H1 (cell line): ENCODE measurements around the gene MKLN1. TPM values are rescaled to one million over a fixed set of nuclear protein-coding genes. Genes with fewer than 3 reads are reported as not detected.

ENCODE experiments used
- CTCF ChIA-PET: fragments of 300-600 bp; sonication (Branson Sonifier 250); formaldehyde crosslinking; loops from one replicate; lab custom pipeline; 2021; ENCODE audit not compliant: partially characterized antibody; lab: Charles Lee
- POLR2A ChIA-PET: fragments of 300-600 bp; sonication (Branson Sonifier 250); formaldehyde crosslinking; loops from one replicate; lab custom pipeline; 2021; ENCODE audit warnings: inconsistent platforms; ENCODE audit not compliant: partially characterized antibody; lab: Charles Lee
- DNase-seq, 2 experiments: peaks; one replicate each; pipeline versions ENCODE4 v3.0.0 to v3.0.0-alpha.2; 2010 to 2022; ENCODE audit warnings: low spot score in 2 of 2, low read depth in 1 of 2, mixed read lengths in 1 of 2
- FAIRE-seq: peaks from 2 replicates; lab custom pipeline; 2011; peaks lifted over from hg19 to GRCh38; lab: Jason Lieb, UNC
- H2AFZ ChIP-seq: 2 replicates; pipeline ENCODE4 v1.8.1; 2012; ENCODE audit warnings: low read length, inconsistent platforms
- H2AK5ac ChIP-seq: 2 replicates; pipeline ENCODE4 v1.6.1; 2013; ENCODE audit warnings: low read depth, low read length
- H2BK120ac ChIP-seq: replicated peaks from 2 replicates; pipeline ENCODE3; 2013; ENCODE audit warnings: low read depth, low read length, inconsistent platforms
- H2BK12ac ChIP-seq: 2 replicates; pipeline ENCODE4 v1.6.1; 2013; ENCODE audit warnings: low read depth, low read length
- H2BK15ac ChIP-seq: 2 replicates; pipeline ENCODE4 v1.6.1; 2013; ENCODE audit warnings: low read length
- H2BK20ac ChIP-seq: 2 replicates; pipeline ENCODE4 v1.6.1; 2013; ENCODE audit warnings: low read length
- H2BK5ac ChIP-seq: 2 replicates; pipeline ENCODE4 v1.6.1; 2013; ENCODE audit warnings: low read depth, low read length
- H3K14ac ChIP-seq: 2 replicates; pipeline ENCODE4 v1.6.1; 2013; ENCODE audit warnings: inconsistent platforms; ENCODE audit not compliant: insufficient read length
- H3K18ac ChIP-seq: 2 replicates; pipeline ENCODE4 v1.6.1; 2013; ENCODE audit warnings: low read length; ENCODE audit errors: extremely low read depth
- H3K23ac ChIP-seq: 2 replicates; pipeline ENCODE4 v1.6.1; 2013; ENCODE audit warnings: inconsistent platforms; ENCODE audit not compliant: insufficient read length
- H3K23me2 ChIP-seq: 2 replicates; pipeline ENCODE4 v1.6.1; 2013; ENCODE audit warnings: low read depth, low read length
- H3K27ac ChIP-seq: 2 replicates; pipeline ENCODE4 v1.6.1; 2011; ENCODE audit warnings: low read depth, low read length, inconsistent platforms
- H3K27me3 ChIP-seq, 4 experiments: replicated peaks in 1 of 4; 1 replicate in 1 of 4; 2 replicates in 3 of 4; pipeline versions ENCODE4 v1.6.1 to v1.8.1; 2011 to 2013; ENCODE audit warnings: low read length in 3 of 4, mild to moderate bottlenecking in 3 of 4, inconsistent platforms in 2 of 4, mixed read lengths in 2 of 4, moderate library complexity in 1 of 4; ENCODE audit not compliant: control insufficient read depth in 3 of 4, insufficient read depth in 3 of 4; ENCODE audit errors: extremely low read depth in 1 of 4
- H3K36me3 ChIP-seq, 4 experiments: 2 replicates each; pipeline versions ENCODE4 v1.6.1 to v1.8.1; 2011 to 2013; ENCODE audit warnings: mild to moderate bottlenecking in 4 of 4, low read length in 3 of 4, moderate library complexity in 2 of 4, control low read depth in 1 of 4, inconsistent platforms in 1 of 4; ENCODE audit not compliant: insufficient read depth in 4 of 4, control insufficient read depth in 2 of 4
- H3K4ac ChIP-seq: replicated peaks from 2 replicates; pipeline ENCODE3; 2013; ENCODE audit warnings: low read length, low read depth, mixed read lengths, inconsistent platforms; ENCODE audit not compliant: insufficient read length
- H3K4me1 ChIP-seq, 4 experiments: replicated peaks in 1 of 4; 1 replicate in 1 of 4; 2 replicates in 3 of 4; pipeline versions ENCODE4 v1.6.1 to v1.8.1; 2011 to 2013; ENCODE audit warnings: low read length in 3 of 4, inconsistent platforms in 2 of 4, mixed read lengths in 1 of 4; ENCODE audit not compliant: insufficient read depth in 4 of 4, control insufficient read depth in 3 of 4
- H3K4me2 ChIP-seq, 2 experiments: 2 replicates each; pipeline versions ENCODE4 v1.6.1 to v1.8.1; 2011 to 2013; ENCODE audit warnings: low read depth in 2 of 2, low read length in 2 of 2, control low read depth in 1 of 2, inconsistent platforms in 1 of 2, mild to moderate bottlenecking in 1 of 2; ENCODE audit not compliant: insufficient read depth in 1 of 2
- H3K4me3 ChIP-seq, 4 experiments: fragments of 200-600, 300-600 bp in 1 of 4; sonication (generic), shearing (Covaris generic), sonication (Bioruptor Twin) in 1 of 4; 2 replicates each; pipeline versions ENCODE4 v1.5.1 to v1.8.1; 2011 to 2016; ENCODE audit warnings: low read length in 4 of 4, low read depth in 3 of 4, control low read depth in 2 of 4, inconsistent platforms in 2 of 4, mild to moderate bottlenecking in 2 of 4, mixed read lengths in 1 of 4, moderate library complexity in 1 of 4; ENCODE audit not compliant: insufficient read depth in 2 of 4; ENCODE audit errors: extremely low read depth in 1 of 4
- H3K56ac ChIP-seq: replicated peaks from 2 replicates; pipeline ENCODE3; 2013; ENCODE audit warnings: low read depth, mild to moderate bottlenecking, mixed read lengths, low read length, inconsistent platforms; ENCODE audit not compliant: insufficient read length
- H3K79me1 ChIP-seq: 2 replicates; pipeline ENCODE4 v1.6.1; 2013; ENCODE audit warnings: low read depth, low read length, control low read depth
- H3K79me2 ChIP-seq, 2 experiments: 2 replicates each; pipeline versions ENCODE4 v1.6.1 to v1.8.1; 2012 to 2013; ENCODE audit warnings: low read length in 2 of 2, mild to moderate bottlenecking in 2 of 2, inconsistent platforms in 1 of 2; ENCODE audit not compliant: insufficient read depth in 2 of 2, control insufficient read depth in 1 of 2
- H3K9ac ChIP-seq, 4 experiments: replicated peaks in 1 of 4; 1 replicate in 1 of 4; 2 replicates in 3 of 4; pipeline versions ENCODE4 v1.6.1 to v1.8.1; 2011 to 2013; ENCODE audit warnings: low read depth in 3 of 4, low read length in 3 of 4, control low read depth in 2 of 4, mild to moderate bottlenecking in 2 of 4, moderate library complexity in 2 of 4, inconsistent platforms in 1 of 4; ENCODE audit errors: extremely low read depth in 1 of 4
- H3K9me3 ChIP-seq, 2 experiments: 2 replicates each; pipeline versions ENCODE4 v1.6.1 to v1.8.1; 2012 to 2013; ENCODE audit warnings: mild to moderate bottlenecking in 2 of 2, moderate library complexity in 2 of 2, control low read depth in 1 of 2, inconsistent platforms in 1 of 2, low read depth in 1 of 2, low read length in 1 of 2, mixed read lengths in 1 of 2; ENCODE audit not compliant: insufficient read depth in 2 of 2
- H4K20me1 ChIP-seq, 2 experiments: replicated peaks in 1 of 2; 2 replicates each; pipeline versions ENCODE3 to v1.8.1; 2011 to 2013; ENCODE audit warnings: inconsistent platforms in 2 of 2, low read length in 2 of 2, mild to moderate bottlenecking in 1 of 2; ENCODE audit not compliant: insufficient read depth in 2 of 2, control insufficient read depth in 1 of 2
- H4K5ac ChIP-seq: 2 replicates; pipeline ENCODE4 v1.6.1; 2013; ENCODE audit warnings: low read length, low read depth, mixed read lengths, inconsistent platforms; ENCODE audit not compliant: insufficient read length
- H4K8ac ChIP-seq: 2 replicates; pipeline ENCODE4 v1.8.0; 2013; ENCODE audit warnings: mild to moderate bottlenecking, moderate library complexity, low read length, inconsistent platforms; ENCODE audit not compliant: insufficient read depth; ENCODE audit errors: extremely low read depth
- H4K91ac ChIP-seq: replicated peaks from 2 replicates; pipeline ENCODE3; 2013; ENCODE audit warnings: low read length, mixed read lengths, inconsistent platforms; ENCODE audit not compliant: insufficient read length
- WGBS, 2 experiments: shearing (Covaris generic) in 1 of 2; methylation state at CpG; one replicate each; pipeline versions ENCODE4 v1.1.6 to v1.1.7; 2013 to 2015; ENCODE audit warnings: low lambda C conversion rate in 2 of 2, mixed read lengths in 2 of 2, inconsistent platforms in 1 of 2, low coverage in 1 of 2, missing lambda C conversion rate in 1 of 2; ENCODE audit not compliant: insufficient replicate concordance in 2 of 2, insufficient coverage in 1 of 2, insufficient read length in 1 of 2; ENCODE audit errors: extremely low coverage in 1 of 2, missing lambda C conversion rate in 1 of 2; 5-methylcytosine and 5-hydroxymethylcytosine counted together
- polyA plus RNA-seq, 7 experiments: library from polyadenylated mRNA; depleted of rRNA in 3 of 7; stranded (reverse) in 5 of 7; unstranded in 2 of 7; fragments of >200 nt in 5 of 7; fragments of 200-250 nt in 2 of 7; gene quantifications; 1 replicate in 5 of 7; 2 replicates in 1 of 7; 4 replicates in 1 of 7; pipeline versions ENCODE4 v1.2.1 to v1.2.3, GENCODE V29; 2011 to 2013; ENCODE audit warnings: missing spikeins in 2 of 7, mixed read lengths in 2 of 7
- total RNA-seq: library from RNA; stranded (reverse); fragmentation: NEBNext Ultra II Directional; extraction: Animal tissue kit (Norgen Biotek cat#: 25700); gene quantifications from 2 replicates; pipeline ENCODE4 v1.2.1, GENCODE V29; 2021

The MKLN1 gene
- total and polyA plus RNA-seq, 2 of the 8 experiments (the other 6 are each of a cell fraction or from before 2014, with no cell fraction given): 22.3 to 50.9 TPM

- Histone ChIP-seq H3K27me3 (no peaks in the 10 kb centered on the region), H3K14ac (no peak overlapping the region), H3K79me1 (no peaks in the 10 kb centered on the region; the same call in 1 of the 2 replicates), H3K23ac (no peak overlapping the region), H3K18ac (no peak overlapping the region), H2BK15ac (no peak overlapping the region), H3K4ac (no peak overlapping the region), H3K9ac (no peak overlapping the region), H3K4me3 (no peak overlapping the region), H2AK5ac (no peak overlapping the region), H4K8ac (no peak overlapping the region), H2AFZ (no peak overlapping the region), H4K20me1 (peaks cover 2 to 3% of the 10 kb centered on the region in 2 experiments), H3K79me2 (no peaks in the 10 kb centered on the region), H3K23me2 (no peaks in the 10 kb centered on the region; the same call in 1 of the 2 replicates), H3K9me3 (no peaks in the 10 kb centered on the region), H4K91ac (no peak overlapping the region), H2BK120ac (no peak overlapping the region), H2BK5ac (no peak overlapping the region), H3K27ac (peak overlapping the region; percentile 24; the same call in 1 of the 2 replicates), H3K36me3 (peaks cover 13 to 51% (median 37%) of the 10 kb centered on the region in 4 experiments), H3K4me1 (peaks cover 0 to 5% (median 0%) of the 10 kb centered on the region in 4 experiments; a peak in 1 of 7 replicates), H3K56ac (no peak overlapping the region), H2BK20ac (no peak overlapping the region), H4K5ac (no peak overlapping the region), H2BK12ac (no peak overlapping the region), H3K4me2 (no peak overlapping the region)
- WGBS, 2 experiments: 77% methylated on average over 7 of the region's 7 CpGs; no CpG with 5 or more reads in 1 of the 2 experiments
- ChIA-PET CTCF (interaction anchor here (1.2 to 4.0 kb wide), 2 partner anchors 10 to 18 kb away, joined by 5 to 22 read pairs; no protein-coding TSS in a partner anchor), POLR2A (interaction anchor here (0.6 to 2.3 kb wide), 8 partner anchors 8 to 172 kb away, joined by 3 to 7 read pairs (median 4); partner anchors contain the start of gene MKLN1)
- DNase-seq (no peak), FAIRE-seq (no peak)
These were observed 169.8 kb downstream of the MKLN1 start for GRCh38 chr7:131497454-131497853.
